Smooth muscle cell (in vitro differentiated cells): ENCODE measurements around the gene LRFN4. TPM values are rescaled to one million over a fixed set of nuclear protein-coding genes. Genes with fewer than 3 reads are reported as not detected.

Experiments used
- DNase-seq: peaks from one replicate; lab custom pipeline; 2025; ENCODE audit not compliant: unreplicated experiment; lab: John Stamatoyannopoulos, UW
- H2AFZ ChIP-seq: fragments of 200-600 bp; sonication (generic); 2 replicates; pipeline ENCODE4 v1.6.0; 2016; ENCODE audit warnings: antibody characterized with exemption, low read depth, mild to moderate bottlenecking
- H3F3A ChIP-seq: fragments of 200-600 bp; sonication (generic); 2 replicates; pipeline ENCODE4 v1.6.0; 2017; ENCODE audit warnings: antibody characterized with exemption, low read depth
- H3K27ac ChIP-seq: fragments of 200-600 bp; sonication (generic); 2 replicates; pipeline ENCODE4 v1.5.1; 2016; ENCODE audit warnings: low read depth, mild to moderate bottlenecking
- H3K27me3 ChIP-seq: fragments of 200-600 bp; sonication (generic); 2 replicates; pipeline ENCODE4 v1.6.1; 2016; ENCODE audit warnings: low read depth, mild to moderate bottlenecking
- H3K36me3 ChIP-seq: fragments of 200-600 bp; sonication (generic); 2 replicates; pipeline ENCODE4 v1.5.1; 2016; ENCODE audit warnings: low read depth
- H3K4me1 ChIP-seq: fragments of 200-600 bp; sonication (generic); 2 replicates; pipeline ENCODE4 v1.5.1; 2016; ENCODE audit warnings: low read depth
- H3K4me2 ChIP-seq: fragments of 200-600 bp; sonication (generic); 2 replicates; pipeline ENCODE4 v1.6.0; 2016; ENCODE audit warnings: mild to moderate bottlenecking
- H3K4me3 ChIP-seq: fragments of 200-600 bp; sonication (generic); 2 replicates; pipeline ENCODE4 v1.5.1; 2016; ENCODE audit warnings: mild to moderate bottlenecking
- H3K79me2 ChIP-seq: fragments of 200-600 bp; sonication (generic); 2 replicates; pipeline ENCODE4 v1.6.0; 2016; ENCODE audit warnings: low read depth, mild to moderate bottlenecking
- H3K9ac ChIP-seq: fragments of 200-600 bp; sonication (generic); 2 replicates; pipeline ENCODE4 v1.6.0; 2016; ENCODE audit warnings: low read depth
- H3K9me3 ChIP-seq: fragments of 200-600 bp; sonication (generic); replicated peaks from 2 replicates; pipeline ENCODE4 v1.5.1; 2016; ENCODE audit warnings: low read depth
- H4K20me1 ChIP-seq: fragments of 200-600 bp; sonication (generic); 2 replicates; pipeline ENCODE4 v1.6.0; 2016; ENCODE audit warnings: low read depth
- CTCF ChIP-seq: fragments of 200-600 bp; sonication (generic); IDR thresholded peaks from 2 replicates; pipeline ENCODE4 v1.5.1; 2017; ENCODE audit warnings: borderline replicate concordance, mild to moderate bottlenecking, antibody characterized with exemption; ENCODE audit not compliant: insufficient read depth, poor library complexity, severe bottlenecking
- WGBS: methylation state at CpG from one replicate; pipeline ENCODE4 v1.1.7; 2016; ENCODE audit warnings: low lambda C conversion rate; 5-methylcytosine and 5-hydroxymethylcytosine counted together
- polyA plus RNA-seq: library from polyadenylated mRNA; unstranded; fragments of >200 nt; fragmentation: Nextera tagmentation; extraction: Ambion mirVana; gene quantifications from 2 replicates; pipeline ENCODE4 v1.2.1, GENCODE V29; 2016
- total RNA-seq: library from RNA; depleted of rRNA; stranded (reverse); fragments of >200 nt; gene quantifications from 2 replicates; pipeline ENCODE4 v1.2.3, GENCODE V29; 2014

LRFN4 gene
- total and polyA plus RNA-seq, 2 experiments from 2014 or later = 14.7 to 37.6 TPM

GRCh38 chr11:66857927-66858185, 992 bp downstream of the LRFN4 start:
- no peaks in the 10 kb centered on the region for H3K27me3 ChIP-seq
- H3K4me3 ChIP-seq = peak overlapping the region; percentile 89
- peaks cover 8% of the 10 kb centered on the region for H3K4me1 ChIP-seq
- H3K9ac ChIP-seq = no peak overlapping the region
- H3K4me2 ChIP-seq = peak overlapping the region; percentile 85
- no peak for TF ChIP-seq CTCF
- no peak overlapping the region for H2AFZ ChIP-seq
- 91% methylated on average over 19 of the region's 19 CpGs for WGBS
- H3F3A ChIP-seq = peaks cover 5% of the 10 kb centered on the region
- no peaks in the 10 kb centered on the region for H3K9me3 ChIP-seq
- H4K20me1 ChIP-seq = no peaks in the 10 kb centered on the region
- no peaks in the 10 kb centered on the region for H3K36me3 ChIP-seq
- peaks cover 3% of the 10 kb centered on the region for H3K79me2 ChIP-seq
- H3K27ac ChIP-seq = no peak overlapping the region
- no peak for DNase-seq

GRCh38 chr11:66858186-66858938, 1.5 kb downstream of the LRFN4 start:
- TF ChIP-seq CTCF = no peak
- Histone ChIP-seq H3F3A (peaks cover 5% of the 10 kb centered on the region), H3K4me1 (peaks cover 8% of the 10 kb centered on the region), H3K27ac (no peak overlapping the region), H3K4me2 (no peak overlapping the region), H3K9ac (no peak overlapping the region), H3K4me3 (no peak overlapping the region), H3K36me3 (no peaks in the 10 kb centered on the region), H3K27me3 (no peaks in the 10 kb centered on the region), H3K79me2 (peaks cover 3% of the 10 kb centered on the region), H2AFZ (no peak overlapping the region), H4K20me1 (no peaks in the 10 kb centered on the region), H3K9me3 (no peaks in the 10 kb centered on the region)
- 96% methylated on average over 58 of the region's 62 CpGs for WGBS
- no peak for DNase-seq

GRCh38 chr11:66858939-66859685, 2.2 kb downstream of the LRFN4 start:
- 96% methylated on average over 29 of the region's 29 CpGs for WGBS
- H3K4me2 ChIP-seq = no peak overlapping the region
- no peak overlapping the region for H3K27ac ChIP-seq
- H3K36me3 ChIP-seq = no peaks in the 10 kb centered on the region
- H3F3A ChIP-seq = peaks cover 5% of the 10 kb centered on the region
- H3K4me3 ChIP-seq = no peak overlapping the region
- no peaks in the 10 kb centered on the region for H4K20me1 ChIP-seq
- peaks cover 8% of the 10 kb centered on the region for H3K4me1 ChIP-seq
- no peaks in the 10 kb centered on the region for H3K9me3 ChIP-seq
- H3K79me2 ChIP-seq = peaks cover 3% of the 10 kb centered on the region
- DNase-seq = no peak
- H3K9ac ChIP-seq = no peak overlapping the region
- H2AFZ ChIP-seq = no peak overlapping the region
- no peak for TF ChIP-seq CTCF
- H3K27me3 ChIP-seq = no peaks in the 10 kb centered on the region
